ENCODE measurements around the gene ZSWIM4.

Gene ZSWIM4

GRCh38 chr19:13814550-13814949 lies 19.3 kb downstream of the ZSWIM4 start:
- no peak for DNase-seq

DNA sequence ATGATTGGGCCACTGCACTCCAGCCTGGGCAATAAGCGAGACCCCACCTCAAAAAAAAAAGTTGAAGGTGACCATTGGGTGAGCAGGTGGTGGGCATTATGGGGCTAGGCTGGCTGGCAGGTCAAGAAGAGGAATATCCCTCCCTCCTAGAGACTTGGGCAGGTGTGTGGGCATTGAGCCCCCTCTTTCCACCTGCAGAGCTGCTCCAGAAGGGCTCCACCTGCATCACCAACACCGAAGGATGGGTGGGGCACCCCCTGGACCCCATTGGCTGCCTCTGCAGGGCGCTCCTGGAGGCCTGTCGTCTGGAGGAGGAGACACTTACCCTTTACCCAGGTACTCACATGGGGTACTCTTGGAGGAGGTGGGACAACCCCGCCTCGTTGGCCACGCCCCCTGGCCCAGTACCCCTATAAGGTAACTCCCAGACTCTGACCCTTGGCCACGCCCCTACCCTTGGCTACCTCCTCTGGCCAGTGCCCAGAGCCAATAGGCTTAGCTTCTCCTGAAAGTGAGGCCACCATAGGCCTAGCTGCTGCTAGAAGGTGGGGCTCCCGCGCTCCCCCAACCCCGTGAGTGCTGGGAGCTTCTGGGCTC lies 21.9 kb downstream of the ZSWIM4 start:
- no peak for DNase-seq

DNA sequence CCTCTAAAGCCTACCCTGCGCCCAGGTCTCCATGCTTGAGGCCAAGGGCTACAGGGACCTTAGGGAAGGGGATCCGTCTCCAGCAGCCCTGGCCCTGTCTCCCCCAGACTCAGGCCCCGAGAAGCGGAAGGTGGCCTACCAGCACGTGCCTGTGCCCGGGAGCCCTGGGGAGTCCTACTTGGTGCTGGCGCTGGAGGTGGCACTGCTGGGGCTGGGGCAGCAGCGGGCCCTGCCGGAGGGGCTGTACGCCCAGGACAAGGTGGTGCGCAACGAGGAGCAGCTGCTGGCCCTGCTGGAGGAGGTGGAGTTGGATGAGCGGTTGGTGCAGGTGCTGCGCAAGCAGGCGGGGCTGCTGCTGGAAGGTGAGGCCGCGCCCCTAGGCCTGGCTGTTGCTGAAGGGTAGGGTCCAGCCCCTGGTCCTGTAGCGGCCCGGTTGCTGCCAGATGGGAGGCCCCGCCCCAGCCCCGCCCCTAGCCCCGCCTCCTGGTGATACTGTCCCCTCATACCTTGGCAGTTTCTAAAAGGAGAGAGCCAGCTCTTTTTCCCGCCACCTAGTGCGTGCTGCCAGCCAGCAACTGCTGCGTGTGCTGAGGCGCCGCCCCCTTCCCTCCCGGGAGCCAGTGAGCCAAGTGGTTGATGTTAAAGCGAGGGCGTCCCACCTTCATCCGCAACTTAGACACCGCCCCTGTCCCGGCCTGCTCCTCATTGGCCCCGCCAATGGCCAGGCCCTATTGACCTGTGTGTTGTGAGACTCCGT lies 22.6 kb downstream of the ZSWIM4 start:
- no peak for DNase-seq

- no peak for DNase-seq
These were observed 24.0 kb downstream of the ZSWIM4 start for GRCh38 chr19:13819238-13819637.

DNA sequence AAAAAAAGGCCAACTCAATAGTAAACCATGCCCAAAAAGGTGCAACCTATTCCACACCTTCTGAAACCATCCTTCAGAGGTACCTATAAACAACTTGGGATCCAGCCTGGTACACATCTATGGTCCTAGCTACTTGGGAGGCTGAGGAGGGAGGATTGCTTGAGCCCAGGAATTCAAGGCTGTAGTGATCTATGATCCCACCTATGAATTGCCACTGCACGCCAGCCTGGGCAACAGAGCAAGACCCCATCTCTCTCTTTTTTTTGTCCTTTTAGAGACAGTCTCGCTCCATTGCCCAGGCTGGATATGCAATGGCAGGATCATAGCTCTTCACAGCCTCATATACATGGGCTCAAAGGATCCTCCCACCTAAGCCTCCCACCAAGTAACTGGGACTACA lies 26.0 kb downstream of the ZSWIM4 start:
- DNase-seq, result no peak

DNA sequence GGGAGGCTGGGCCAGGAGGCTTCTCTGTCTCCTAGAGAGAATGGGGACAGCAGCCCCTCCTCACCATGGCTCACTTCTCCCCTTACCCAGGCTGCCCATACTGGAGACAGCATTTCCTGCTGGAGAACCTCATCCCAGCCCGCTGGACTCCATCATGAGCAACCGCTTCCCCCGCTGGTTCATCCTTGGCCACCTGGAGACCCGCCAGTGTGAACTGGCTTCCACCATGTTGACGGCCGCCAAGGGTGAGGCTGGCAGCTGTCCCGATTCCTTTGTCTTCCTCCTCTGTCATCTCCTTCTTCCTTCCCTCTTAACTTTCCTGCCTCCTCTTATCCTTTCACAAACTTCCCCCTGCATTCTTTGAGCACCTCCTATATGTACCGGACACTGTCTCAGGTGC lies 28.0 kb downstream of the ZSWIM4 start:
- no peak for DNase-seq

DNA sequence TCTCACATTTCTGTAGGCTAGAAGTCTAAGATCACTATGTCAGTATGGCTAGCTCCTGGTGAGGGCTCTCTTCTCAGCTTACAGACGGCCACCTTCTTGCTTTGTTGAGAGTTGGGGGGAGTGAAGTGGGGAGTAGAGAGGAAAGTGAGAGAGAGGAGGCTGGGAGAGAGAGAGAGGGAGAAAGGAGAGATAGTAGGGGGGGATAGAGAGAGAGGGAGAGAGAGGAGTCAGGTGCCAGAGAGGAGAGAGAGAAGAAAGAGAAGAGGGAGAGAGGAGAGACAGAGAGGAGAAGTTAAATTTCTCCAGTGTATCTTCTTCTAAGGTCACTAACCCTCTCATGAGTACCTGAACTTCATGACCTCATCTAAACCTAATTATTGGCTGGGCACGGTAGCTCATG lies 28.7 kb downstream of the ZSWIM4 start:
- DNase-seq, result no peak

GRCh38 chr19:13824703-13825102 lies 29.5 kb downstream of the ZSWIM4 start:
- DNase-seq, result no peak

- no peak for DNase-seq
These were observed 30.5 kb downstream of the ZSWIM4 start for GRCh38 chr19:13825489-13826441.

DNA sequence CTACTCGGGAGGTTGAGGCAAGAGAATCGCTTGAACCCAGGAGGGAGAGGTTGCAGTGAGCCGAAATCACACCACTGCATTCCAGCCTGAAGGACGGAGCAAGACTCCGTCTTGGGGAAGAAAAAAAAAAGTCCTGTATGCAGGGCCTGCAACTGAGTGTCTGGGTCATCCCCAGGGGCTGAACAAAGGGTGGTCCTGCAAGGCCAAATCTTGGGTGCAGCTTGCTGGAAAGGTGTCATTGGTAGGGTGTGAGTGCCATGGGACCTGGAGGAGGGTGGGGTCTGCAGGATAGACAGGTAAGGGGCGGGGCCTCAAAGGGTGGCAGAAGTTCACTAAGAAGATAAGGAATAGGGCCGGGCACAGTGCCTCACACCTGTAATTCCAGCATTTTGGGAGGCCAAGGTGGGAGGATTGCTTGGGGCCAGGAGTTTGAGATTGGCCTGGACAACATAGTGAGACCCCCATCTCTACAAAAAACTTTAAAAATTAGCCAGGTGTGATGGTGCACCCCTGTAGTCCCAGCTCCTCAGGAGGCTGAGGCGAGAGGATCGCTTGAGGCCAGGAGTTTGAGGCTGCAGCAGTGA lies 31.5 kb downstream of the ZSWIM4 start:
- no peak for DNase-seq

GRCh38 chr19:13827656-13828055 lies 32.4 kb downstream of the ZSWIM4 start:
- no peak for DNase-seq

GRCh38 chr19:13830114-13830740 lies 35.0 kb downstream of the ZSWIM4 start:
- DNase-seq, result no peak

DNA sequence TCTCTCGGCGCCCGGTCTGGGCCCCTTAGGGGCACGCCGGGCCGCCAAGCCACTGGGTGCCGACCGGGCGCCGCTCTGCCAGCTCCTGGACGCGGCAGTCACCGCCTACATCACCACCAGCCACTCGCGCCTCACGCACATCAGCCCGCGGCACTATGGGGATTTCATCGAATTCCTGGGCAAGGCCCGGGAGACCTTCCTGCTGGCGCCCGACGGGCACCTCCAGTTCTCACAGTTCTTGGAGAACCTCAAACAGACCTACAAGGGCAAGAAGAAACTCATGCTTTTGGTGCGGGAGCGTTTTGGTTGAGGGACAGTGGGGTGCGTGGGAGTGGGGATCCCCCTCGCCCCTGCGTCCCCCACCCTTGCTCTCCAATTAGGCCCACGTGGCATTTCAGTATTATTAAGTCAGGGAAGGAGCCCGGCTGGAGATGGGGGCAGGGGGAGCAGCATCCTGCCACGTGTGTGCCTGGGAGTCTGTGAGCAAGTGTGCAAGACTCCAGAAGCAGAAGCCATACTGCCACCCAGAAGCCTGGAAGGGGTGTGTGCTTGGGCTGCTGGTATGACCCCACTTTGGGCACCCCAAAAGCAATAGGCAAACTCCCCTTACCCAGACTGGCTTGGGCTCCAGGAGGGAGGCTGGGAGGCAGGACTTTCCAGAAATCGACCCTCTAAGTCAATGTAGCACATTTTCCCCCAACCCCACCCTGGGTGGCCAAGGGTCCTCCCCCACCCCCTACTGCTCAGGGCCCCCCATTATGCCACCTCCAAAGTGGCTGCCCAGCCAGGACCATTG lies 35.7 kb downstream of the ZSWIM4 start:
- DNase-seq, result no peak

DNA sequence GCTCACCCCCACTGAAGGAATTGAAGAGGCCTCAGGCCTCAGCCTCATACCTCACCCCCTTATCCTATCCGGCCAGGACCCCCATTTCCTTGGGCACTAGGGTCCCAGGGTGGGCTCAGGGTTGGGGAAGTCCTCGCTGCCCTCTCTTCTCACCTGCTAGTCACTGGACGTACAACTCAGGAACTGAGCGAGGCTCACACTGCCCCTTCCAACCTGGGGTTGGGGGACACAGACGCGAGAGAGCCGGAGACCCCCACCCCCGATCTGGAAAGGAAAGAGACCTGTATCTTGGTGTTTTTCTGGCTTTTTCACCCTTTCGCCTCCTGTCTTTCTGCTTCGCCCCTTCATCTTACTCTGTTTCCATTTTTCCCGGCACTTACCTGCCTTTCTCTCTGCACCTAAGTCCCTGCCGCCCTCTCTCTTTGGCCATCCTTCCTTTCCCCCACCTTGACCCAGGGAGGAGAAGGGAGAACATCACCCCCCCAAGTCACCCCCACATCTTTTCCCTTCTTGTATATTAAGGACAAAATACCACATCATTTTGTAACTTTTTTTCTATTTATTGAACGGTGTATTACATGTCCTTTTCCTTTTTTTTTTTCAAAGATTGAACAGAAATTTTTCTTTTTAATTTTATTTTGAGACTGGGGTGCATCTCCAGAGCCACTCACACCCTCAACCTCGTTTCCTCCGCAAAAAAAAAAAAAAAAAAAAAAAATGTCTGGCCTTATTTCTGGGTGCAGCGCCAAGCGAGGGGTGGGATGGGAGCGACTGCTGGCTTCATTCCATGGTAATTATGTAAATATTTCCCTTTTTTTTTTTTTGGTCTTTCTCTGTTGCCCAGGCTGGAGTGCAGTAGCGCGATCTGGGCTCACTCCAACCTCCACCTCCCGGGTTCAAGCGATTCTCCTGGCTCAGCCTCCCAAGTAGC lies 36.6 kb downstream of the ZSWIM4 start:
- no peak for DNase-seq

GRCh38 chr19:13833330-13834243 lies 38.3 kb downstream of the ZSWIM4 start:
- DNase-seq, result peak; percentile 94

DNA sequence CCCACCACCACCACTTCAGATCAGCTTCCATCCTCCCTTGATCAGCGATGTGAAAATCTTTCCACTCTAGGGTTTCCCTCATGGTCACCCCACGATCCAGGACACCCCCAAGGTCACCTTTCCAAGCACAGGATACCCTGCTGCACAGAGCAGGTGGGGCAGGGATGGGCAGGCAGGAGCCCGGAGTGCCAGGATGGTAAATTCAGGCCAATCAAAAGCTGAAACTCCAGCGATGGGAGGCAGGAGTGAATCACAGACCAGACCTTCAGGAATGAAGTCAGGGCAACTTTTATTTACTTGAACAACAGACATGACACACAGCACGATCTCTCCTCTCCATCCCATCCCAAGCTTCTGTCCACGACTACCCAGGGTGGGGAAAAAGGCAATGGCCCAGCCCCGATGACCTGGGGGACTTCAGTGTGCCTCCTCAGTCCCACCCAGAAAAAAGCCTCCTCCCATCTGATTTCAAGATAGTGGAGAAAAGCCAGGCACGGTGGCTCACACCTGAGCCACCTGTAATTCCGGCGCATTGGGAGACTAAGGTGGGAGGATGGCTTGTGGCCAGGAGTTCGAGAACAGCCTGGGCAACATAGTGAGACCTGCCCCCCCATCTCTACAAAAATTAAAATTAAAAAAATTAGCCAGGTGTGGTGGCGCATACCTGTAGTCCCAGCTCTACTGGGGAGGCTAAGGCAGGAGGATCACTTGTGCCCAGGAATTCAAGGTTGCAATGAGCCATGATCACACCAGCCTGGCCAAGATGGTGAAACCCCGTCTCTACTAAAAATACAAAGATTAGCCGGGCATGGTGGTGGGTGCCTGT lies 39.2 kb downstream of the ZSWIM4 start:
- no peak for DNase-seq

DNA sequence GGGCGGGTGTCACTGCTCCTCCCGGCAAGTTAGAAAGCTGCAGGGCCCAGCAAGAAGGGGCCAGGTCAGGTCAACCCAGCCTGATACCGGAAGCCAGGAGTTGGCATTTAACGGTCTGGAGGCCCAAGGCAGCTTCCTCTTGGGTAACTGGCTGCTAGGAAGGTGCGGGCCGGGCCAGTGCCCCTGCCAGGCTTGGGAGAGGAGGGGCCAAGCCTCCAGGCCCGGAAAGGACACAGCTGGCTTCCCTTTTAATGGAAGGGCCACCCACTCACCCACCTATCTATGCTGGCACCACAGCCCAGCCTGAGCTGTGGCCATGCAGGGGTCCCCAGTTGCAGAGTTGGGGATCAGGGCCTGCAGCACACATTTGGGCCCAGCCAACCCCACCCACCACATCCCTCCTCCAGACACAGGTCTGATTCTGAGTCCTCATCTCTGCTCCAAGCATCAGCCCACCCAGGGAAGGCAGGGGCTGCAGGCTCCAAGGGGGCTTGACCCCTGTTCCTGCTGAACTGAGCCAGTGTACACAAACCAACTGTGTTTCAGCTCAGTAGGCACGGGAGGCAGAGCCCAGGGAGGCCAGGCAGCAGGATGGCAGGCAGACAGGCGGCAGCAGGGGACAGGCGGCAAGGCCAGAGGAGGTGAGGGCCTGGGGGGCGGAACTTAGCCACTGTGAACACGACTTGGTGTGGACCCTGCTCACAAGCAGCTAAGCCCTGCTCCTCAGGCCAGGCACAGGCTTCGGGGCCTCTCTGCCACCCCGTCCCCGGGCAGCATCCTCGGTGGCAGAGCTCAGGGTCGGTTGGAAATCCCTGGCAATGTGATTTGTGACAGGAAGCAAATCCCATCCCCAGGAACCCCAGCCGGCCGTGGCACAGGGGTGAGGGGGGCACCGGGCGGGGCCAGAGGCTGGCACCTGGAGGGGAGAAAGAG lies 40.8 kb downstream of the ZSWIM4 start:
- no peak for DNase-seq
